ENCODE measurements around the gene TTC1.

- no peak for TF ChIP-seq POLR2A (IDR thresholded peaks at IDR 0.05)
- TF ChIP-seq, protein P1, sequence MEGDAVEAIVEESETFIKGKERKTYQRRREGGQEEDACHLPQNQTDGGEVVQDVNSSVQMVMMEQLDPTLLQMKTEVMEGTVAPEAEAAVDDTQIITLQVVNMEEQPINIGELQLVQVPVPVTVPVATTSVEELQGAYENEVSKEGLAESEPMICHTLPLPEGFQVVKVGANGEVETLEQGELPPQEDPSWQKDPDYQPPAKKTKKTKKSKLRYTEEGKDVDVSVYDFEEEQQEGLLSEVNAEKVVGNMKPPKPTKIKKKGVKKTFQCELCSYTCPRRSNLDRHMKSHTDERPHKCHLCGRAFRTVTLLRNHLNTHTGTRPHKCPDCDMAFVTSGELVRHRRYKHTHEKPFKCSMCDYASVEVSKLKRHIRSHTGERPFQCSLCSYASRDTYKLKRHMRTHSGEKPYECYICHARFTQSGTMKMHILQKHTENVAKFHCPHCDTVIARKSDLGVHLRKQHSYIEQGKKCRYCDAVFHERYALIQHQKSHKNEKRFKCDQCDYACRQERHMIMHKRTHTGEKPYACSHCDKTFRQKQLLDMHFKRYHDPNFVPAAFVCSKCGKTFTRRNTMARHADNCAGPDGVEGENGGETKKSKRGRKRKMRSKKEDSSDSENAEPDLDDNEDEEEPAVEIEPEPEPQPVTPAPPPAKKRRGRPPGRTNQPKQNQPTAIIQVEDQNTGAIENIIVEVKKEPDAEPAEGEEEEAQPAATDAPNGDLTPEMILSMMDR (IDR thresholded peaks at IDR 0.05), result no peak
Observed at GRCh38 chr5:160029004-160029403, 20.1 kb downstream of the TTC1 start.

Data from right lobe of liver (tissue), 4 donors.